Right renal pelvis (tissue), 4 donors: ENCODE data around the gene TXNRD1. TPM values are rescaled to one million over a fixed set of nuclear protein-coding genes. Genes with fewer than 3 reads are reported as not detected.
"Not testable (repeated sequence)": the region's sequence is repeated elsewhere in the genome, so short reads cannot be mapped to it uniquely, and the experiment has no call there.

Experiments used
- DNase-seq, 4 donors: peaks; one replicate each; pipeline ENCODE4 v3.0.0-alpha.2; 2013; ENCODE audit warnings: low read depth in 4 of 4, low spot score in 3 of 4, missing footprints in 1 of 4
- polyA plus RNA-seq, 4 donors: library from polyadenylated mRNA; unstranded; fragments of 120-200 nt; gene quantifications; one replicate each; pipeline ENCODE4 v1.2.1, GENCODE V29; 2013; ENCODE audit not compliant: insufficient read length in 4 of 4

TXNRD1 gene
- polyA plus RNA-seq, 4 donors: 56.3 to 75.0 (median 66.2) TPM

DNA sequence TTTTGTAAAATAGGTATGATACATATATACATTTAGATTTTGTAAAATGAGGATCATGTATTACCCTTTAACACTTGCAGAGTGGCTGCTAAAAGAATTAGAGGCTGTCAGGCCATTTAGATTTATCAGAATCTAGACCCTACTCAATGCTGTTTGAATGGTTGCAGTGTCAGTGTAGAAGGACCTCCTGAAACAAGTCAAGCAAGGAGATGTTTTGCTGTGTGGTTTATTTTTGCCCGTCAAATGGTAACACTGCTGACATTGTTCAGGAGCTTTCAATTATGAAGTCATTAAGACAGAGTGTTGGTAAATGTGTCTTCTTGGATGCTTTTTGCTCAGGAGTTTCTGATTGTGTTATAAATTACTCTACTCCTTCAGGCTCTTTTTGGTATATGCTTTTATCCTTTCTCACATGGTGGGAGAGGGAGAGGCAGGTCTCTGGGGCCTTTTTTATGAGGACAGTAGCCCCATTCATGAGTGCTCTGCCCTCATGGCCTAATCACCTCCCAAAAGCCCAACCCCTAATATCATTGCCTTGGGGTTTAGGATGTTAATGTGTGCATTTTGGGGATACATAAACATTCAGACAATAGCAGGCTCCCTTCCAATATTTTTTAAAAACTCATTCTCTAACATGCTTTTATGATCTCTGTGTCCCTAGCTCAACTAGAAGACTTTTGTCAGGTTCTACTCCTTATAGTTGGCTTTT is 104.5 kb downstream of the TXNRD1 start:
- no peak for DNase-seq

DNA sequence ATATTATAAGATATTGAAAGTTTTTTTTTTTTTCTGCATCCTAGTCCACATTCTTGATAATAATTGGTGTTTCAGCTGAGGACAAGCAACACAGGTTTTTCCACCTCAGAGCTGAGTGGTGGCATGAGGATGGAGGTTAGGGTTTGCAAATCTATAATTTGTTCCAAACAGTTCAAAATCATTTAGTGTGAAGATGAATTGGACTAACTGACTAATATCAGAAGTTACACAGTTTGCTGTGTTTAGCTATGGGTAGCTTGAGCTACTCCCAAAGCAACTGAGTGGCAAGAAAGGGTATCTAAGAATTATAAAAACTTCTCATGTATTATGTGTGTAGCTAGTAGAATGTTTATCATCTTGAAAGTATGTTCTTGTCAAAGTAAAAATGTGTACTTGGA is 105.0 kb downstream of the TXNRD1 start:
- DNase-seq: no peak

DNA sequence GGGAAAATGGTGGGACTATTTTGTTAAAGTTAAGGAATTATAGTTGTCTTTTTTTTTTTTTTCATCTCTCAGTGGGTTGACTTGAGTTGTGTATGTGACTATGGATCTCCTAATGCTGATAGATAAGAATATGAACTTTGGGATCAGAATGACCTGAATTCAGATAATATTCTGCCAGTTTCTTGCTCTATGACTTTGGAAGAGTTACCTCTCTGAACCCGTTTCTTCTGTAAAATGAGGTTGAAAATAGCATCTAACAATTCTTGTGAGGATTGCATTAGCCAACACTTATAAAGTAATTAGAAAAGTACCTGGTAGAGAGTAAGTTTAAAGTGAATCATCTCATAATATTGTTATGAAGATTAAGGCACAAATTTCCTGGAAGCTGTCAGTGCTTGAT is 106.4 kb downstream of the TXNRD1 start:
- DNase-seq: no peak

DNA sequence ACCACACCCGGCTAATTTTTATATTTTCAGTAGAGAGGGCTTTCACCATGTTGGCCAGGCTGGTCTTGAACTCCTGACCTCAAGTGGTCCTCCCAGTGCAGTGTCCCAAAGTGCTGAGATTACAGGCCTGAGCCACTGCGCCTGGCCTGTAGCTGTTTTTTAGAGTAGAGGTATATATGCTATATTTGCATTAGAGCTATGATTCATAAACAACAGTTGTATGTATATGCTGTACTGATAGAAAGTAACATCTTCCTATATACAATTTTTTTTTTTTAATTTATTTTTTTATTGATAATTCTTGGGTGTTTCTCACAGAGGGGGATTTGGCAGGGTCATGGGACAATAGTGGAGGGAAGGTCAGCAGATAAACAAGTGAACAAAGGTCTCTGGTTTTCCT is 107.0 kb downstream of the TXNRD1 start:
- not testable (repeated sequence) for DNase-seq

DNA sequence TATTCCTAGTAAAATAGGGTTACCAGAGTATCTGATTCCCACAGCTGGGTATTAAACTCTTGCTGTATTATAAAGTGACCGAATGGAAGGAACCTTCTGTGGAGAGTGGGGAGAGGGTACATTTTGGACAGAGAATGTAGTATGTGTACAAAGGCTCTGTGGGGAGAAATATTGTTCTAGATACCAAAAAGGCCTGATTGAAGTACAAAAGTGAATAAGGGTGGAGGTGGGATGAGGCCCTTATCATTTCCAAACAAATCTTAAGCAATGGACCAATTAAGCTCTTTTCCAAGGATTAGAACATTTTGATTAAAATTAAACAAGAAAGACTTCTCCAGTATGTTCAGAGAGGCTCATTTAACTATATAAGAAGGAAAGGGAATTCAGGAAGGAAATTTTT is 108.3 kb downstream of the TXNRD1 start:
- no peak for DNase-seq

DNA sequence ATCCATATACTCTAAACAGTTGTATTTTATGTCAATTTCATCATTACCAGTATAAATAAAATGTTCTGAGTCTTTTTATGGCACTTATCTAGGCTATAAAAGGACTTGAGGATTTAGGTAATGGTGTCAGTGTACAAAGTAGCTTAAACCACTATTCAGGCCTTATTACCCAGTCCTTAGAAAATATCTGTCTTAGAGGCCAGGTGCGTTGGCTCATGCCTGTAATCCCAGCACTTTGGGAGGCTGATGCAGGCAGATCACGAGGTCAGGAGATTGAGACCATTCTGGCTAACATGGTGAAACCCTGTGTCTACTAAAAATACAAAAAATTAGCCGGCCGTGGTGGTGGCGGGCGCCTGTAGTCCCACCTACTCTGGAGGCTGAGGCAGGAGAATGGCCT is 112.7 kb downstream of the TXNRD1 start:
- DNase-seq: not testable (repeated sequence)

DNA sequence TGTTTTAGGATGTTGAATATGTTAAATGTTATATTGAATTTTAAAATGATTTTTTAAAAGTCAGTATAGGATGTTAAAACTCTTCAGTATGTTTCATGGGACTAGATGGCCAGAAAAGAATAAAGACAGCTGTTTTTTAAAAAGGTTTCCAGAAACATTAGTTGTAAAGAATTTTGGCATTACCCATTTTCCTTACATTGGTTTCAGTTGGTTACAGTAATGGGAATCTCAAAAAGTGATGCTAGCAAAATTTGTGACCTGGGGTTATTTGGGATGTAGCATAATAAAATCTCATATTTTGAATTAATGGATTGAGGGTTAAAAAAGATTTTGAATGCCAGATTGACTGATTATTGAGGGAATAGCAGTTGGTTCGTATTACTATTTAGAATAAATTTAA is 113.2 kb downstream of the TXNRD1 start:
- no peak for DNase-seq

DNA sequence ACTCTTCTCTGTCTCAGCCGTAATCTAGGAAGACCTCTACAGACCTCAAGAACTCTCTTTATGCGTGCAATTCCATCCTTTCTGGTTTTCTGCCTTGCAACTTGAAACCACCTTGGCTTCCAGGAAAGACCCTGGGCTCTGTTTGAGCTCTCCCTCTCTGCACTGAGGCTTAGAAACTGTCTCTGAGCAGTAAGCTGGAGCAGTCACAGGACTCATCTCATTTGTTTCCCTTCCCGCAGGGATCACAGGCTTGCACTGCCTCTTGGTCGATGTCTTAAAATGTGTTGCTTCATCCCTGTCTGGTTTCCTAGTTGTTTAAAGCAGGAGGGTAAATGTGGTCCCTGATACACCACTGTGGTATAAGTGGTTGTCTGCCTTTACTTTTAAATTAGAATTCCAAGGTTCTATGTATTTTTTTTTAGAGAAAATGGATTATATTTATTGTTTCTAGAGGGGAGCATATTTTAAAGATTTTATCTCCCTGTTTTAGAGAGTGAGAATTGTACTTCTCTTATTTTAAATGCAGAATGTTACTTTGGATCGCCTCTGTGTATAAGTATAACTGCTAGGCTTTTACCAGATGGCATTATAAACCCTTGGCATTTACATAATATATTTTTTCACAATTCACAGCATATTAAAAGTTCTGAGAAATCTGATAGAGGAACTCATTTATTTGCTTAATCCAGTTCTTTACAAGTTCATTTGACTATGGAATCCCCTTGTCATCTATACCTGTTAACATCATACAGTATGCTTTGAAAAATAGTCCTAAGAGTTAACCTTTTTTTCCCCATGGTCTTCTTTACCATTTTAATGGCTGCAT is 114.3 kb downstream of the TXNRD1 start:
- DNase-seq: no peak

DNA sequence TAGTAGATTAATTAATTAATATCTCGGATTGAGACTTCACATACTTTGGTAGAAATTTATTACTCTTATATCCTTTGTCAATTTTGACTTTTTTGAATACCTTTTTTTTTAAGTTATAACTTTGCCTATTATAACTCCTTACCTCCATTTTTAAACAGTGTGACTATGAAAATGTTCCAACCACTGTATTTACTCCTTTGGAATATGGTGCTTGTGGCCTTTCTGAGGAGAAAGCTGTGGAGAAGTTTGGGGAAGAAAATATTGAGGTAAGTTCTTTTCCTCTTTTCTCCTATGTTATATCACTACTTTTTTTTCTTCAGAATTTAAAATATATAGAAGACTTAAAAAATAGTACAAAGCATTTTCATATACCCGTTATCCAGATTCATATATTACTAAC is 115.8 kb downstream of the TXNRD1 start:
- DNase-seq: no peak

DNA sequence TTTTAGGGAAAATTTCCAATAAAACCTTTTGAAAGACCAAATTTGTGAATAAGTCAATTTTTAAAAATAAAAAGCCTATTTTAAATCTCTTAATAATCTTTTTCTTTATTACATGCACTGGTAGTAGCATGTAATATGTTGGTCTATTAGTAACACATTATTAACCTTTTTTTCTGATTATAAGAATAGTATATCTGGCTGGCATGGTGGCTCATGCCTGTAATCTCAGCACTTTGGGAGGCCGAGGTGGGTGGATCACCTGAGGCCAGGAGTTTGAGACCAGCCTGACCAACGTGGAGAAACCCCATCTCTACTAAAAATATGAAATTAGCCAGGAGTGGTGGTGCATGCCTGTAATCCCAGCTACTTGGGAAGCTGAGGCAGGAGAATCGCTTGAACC is 116.7 kb downstream of the TXNRD1 start:
- DNase-seq: not testable (repeated sequence)

DNA sequence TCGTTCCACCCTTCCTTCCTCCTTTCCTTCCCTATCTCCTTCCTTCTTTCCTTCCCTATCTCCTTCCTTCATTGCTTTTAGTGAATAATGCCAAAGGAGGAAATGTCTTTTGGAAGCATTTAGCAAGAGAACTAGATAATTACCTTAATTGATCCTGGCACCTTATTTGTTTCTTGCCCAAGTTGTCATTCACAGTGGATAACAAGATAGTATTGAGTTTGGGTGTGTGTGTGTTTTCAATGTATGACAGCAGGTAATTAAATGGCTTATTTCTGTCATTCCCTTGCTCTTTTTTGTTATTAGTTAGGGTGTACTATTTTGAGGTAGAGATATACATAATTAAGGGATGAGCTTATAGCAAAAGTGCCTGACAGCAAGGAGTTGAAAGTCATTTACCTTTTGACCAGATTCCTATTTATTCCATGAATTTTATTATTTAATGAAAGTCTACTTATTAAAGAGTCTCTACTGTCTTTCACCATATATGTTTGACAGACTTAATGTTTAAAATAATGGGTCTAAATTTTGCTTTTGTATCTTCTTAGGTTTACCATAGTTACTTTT is 118.2 kb downstream of the TXNRD1 start:
- DNase-seq: no peak

DNA sequence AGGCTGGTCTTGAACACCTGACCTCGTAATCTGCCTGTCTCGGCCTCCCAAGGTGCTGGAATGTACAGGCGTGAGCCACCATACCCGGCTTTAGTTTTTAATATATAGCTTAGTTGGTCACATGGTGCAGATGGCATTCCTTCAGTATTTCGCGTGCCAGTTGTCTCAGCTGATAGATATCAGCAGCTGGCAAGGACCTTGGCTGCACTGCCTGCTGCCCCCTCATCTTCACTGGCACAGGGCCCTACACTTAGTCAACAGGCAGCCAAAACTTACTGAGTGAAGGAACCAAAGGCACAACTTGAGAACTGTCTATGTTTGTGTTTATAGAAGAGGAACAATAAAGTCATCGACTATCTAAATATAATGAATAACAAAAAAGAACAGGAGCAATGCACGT is 119.0 kb downstream of the TXNRD1 start:
- DNase-seq: no peak

DNA sequence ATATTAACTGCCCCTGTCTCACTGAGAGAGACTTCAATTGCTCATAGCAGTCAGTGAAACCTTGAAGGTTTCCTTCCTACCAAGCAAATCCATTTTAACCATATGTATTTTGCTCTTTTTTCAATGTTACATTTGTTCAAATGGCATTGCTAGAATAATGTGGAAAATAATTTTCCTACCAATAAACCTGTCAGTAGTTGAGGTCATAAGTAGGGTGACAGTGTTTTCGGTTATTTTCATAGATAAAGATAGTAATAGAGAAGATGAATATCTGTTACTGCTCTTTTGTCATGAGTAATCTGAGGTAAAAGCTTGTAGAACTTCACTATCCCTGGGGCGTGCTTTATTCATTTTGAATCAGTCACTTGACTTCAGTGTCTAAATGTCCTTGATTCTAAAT is 120.5 kb downstream of the TXNRD1 start:
- DNase-seq: no peak

DNA sequence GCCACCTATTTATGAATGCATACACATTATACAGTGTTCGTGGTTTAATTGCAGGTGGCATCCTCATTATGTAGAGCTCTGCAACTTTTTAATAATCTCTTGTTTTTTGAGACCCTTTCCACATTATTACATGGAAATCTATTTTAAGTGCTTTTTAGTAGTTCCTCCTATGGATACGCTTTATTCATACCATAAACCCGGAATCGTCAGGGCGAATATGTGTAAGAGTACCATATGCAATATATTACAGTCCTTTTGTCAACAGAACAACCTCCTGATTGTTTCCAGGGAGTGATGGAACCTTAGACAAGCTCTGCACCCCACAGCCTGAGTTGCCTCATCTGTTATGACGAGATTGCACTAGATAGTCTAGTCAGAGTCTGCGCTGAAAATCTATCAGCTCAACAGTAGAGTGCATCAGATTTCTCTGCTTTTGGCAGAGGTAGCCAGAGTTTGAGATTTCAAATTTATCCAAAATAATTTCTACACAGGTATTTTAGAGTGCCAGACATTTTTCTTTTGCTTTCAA is 121.5 kb downstream of the TXNRD1 start:
- DNase-seq: no peak

DNA sequence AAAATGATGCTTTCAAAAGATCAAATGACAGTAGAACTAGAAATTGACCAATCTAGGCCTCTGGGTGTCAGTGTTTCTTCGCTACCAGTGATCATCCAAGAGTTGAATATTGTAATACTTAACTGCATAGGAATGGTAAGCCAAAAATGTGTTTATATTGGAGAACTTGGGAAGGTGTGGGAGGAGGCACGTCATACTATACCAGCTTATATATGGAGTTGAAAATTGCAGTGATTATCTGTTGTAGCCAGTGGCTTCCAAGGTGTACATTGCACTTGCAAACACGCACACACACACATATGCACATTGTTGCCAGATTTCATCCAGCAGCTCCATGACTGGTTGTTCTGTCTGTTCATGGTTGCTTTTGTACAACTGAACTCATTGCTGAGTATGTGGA is 124.1 kb downstream of the TXNRD1 start:
- DNase-seq: no peak

DNA sequence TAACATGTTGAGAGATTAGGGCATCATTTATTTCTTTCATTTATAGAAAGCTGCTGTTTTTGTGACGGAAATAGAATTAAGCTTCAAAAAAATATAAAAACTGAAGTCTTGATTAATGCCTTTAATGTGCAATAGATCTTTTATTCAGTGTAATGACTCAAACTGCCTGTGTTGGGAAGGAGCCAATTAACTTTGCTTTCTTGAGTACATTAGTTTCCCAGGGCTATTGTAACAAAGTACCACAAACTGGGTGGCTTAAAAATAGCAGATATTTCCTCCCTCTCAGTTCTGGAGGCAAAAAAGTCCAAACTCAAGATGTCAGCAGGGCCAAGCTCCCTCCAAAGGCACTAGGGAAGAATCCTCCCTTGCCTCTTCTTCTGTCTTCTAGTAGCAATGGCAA is 124.6 kb downstream of the TXNRD1 start:
- DNase-seq: no peak

DNA sequence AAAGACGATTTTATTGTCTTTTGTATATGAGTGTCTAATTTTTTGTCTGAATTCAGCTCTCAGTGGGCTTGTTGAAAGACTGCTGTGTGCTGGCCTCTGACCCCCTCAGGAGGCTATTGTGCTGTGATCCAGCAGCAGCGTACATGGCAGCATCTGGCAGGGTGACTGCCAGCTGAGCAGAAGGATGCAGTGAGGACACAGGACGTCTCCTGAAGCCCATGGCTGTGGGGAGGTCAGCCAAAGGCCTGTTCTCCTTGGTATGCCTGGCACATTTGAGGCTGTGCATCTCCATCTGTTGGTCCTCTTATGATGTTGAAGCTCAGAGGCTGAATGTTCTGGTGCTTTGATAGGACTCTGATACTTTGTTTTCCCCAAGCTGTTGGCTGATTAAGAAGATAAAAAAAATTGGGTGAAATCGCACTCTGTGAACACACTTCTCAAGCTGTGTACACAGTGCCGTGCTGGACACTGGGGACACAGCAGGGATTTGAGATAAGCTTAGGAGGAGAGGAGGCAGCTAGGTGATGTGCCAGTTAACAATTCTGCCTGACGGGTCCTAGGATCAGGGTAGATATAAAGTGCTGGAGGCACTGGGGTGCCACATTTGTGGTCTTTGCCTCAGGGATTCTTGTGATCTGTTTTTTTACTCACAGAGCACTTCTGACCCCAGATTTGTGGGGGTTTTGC is 125.5 kb downstream of the TXNRD1 start:
- no peak for DNase-seq

DNA sequence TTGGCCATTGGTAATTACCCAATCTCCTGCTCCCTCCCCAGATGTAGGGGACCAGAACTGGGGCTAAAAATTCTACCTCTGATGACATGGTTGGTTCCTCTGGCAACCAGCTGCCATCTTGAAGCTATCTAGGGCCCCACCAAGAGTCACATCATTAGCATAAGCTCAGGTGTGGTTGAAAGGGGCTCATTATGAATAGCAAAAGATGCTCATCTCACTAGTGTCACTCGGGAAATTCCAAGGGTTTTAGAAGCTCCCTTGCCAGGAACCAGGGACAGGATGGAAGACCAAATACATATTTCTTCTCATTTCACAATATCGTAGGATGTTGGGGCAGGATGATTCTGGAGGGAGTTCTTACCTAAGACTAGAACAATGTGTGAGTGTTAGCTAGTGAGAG is 126.6 kb downstream of the TXNRD1 start:
- no peak for DNase-seq

DNA sequence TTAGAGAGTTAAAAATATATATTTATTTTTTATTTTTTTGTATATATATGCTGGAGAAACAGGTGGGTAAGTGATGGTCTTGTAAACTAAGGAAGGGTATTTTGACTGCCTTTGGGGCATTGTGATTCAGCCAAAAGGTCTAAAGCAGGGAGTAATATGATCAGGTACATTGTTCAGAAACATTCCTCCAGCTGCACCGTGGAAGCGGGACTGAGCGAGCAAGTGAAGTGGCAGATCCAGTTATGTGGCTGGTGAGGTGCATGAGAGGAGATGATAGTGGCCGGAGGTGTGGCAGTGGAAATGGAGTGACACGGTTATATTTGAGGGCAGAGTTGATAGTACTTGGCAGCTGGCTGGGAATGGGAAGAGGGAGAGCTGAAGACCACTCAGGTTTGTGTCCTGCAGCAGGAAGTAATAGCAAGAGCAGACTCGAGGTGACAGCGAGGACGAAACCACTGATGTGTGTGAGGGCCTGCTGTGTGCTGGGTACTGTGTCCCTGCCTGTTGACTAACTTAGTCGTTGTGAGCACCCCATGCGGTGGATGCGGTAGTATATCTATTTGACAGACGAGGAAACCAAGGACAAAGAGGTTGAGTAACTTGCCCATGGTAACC is 127.2 kb downstream of the TXNRD1 start:
- no peak for DNase-seq

DNA sequence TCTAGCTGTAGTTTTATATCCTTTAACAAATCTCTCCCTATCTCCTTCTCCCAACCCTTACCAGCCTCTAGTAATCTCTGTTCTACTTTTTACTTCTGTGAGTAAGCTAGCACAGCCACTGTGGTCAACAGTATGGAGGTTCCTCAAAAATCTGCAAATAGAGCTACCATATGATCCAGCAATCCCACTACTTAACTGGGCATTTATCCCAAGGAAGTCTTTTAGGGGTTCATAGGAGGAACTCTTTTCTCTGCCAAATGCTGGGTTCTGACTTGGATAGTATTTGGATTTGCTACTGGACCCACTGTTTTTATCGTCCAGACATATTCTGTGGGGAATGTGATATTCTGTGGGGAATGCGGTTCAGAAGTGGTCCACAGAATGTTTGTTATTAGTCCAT is 129.1 kb downstream of the TXNRD1 start:
- no peak for DNase-seq
